LNCaP clone FGC (cell line): ENCODE data around the gene ELMO1.

ENCODE experiments used
- DNase-seq: peaks from one replicate; pipeline ENCODE4 v3.0.0-alpha.2; 2011; ENCODE audit warnings: low read depth
- H3K4me3 ChIP-seq: 2 replicates; pipeline ENCODE4 v1.5.1; 2011; ENCODE audit warnings: mild to moderate bottlenecking, low read depth, low read length, control low read depth
- CTCF ChIP-seq: IDR thresholded peaks from 2 replicates; pipeline ENCODE4 v1.5.1; 2012; ENCODE audit warnings: mild to moderate bottlenecking; ENCODE audit not compliant: control insufficient read depth, insufficient read depth; ENCODE audit errors: extremely low read depth

Gene ELMO1

GRCh38 chr7:37092548-37092947 lies 356.1 kb downstream of the ELMO1 start:
- DNase-seq = no peak
- H3K4me3 ChIP-seq = no peak overlapping the region
- no peak for TF ChIP-seq CTCF

- no peak for DNase-seq
- H3K4me3 ChIP-seq = no peak overlapping the region
- no peak for TF ChIP-seq CTCF
These were observed 358.7 kb downstream of the ELMO1 start for GRCh38 chr7:37089972-37090371.

GRCh38 chr7:37085600-37085999 lies 363.1 kb downstream of the ELMO1 start:
- DNase-seq = no peak

GRCh38 chr7:37084303-37084702 lies 364.4 kb downstream of the ELMO1 start:
- DNase-seq = no peak
- H3K4me3 ChIP-seq = no peak overlapping the region
- no peak for TF ChIP-seq CTCF

More at GRCh38 chr7:37085600-37085999, 363.1 kb downstream of the ELMO1 start:
- TF ChIP-seq CTCF = no peak
- no peak overlapping the region for H3K4me3 ChIP-seq

GRCh38 chr7:37083311-37084096 lies 365.2 kb downstream of the ELMO1 start:
- DNase-seq = no peak
- H3K4me3 ChIP-seq = no peak overlapping the region
- no peak for TF ChIP-seq CTCF

GRCh38 chr7:37081436-37081835 lies 367.2 kb downstream of the ELMO1 start:
- DNase-seq = no peak
- TF ChIP-seq CTCF = no peak
- no peak overlapping the region for H3K4me3 ChIP-seq

GRCh38 chr7:37079420-37079819 lies 369.2 kb downstream of the ELMO1 start:
- no peak for TF ChIP-seq CTCF
- no peak for DNase-seq
- no peak overlapping the region for H3K4me3 ChIP-seq
